Measurements from ENCODE around the gene PINLYP. TPM values are rescaled to one million over a fixed set of nuclear protein-coding genes. Genes with fewer than 3 reads are reported as not detected.

The PINLYP gene
- total RNA-seq, 1 donor from 2014 or later: 2.3 TPM

DNA sequence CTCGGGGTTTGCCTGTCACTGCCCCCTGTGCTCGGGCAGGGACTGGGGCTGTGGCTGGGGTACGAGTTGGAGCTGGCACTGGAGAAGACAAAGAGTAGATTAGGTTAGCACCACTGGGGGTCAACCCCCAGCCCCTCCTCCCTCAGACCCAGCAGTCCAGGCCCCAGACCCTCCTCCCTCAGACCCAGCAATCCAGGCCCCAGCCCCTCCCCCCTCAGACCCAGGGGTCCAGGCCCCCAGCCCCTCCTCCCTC, 23.5 kb upstream of the PINLYP start:
- Mint-ChIP-seq H3K4me3 (ENCODE audit: unreplicated experiment) (no peak overlapping the region), H3K27ac (ENCODE audit: unreplicated experiment) (no peak overlapping the region), H3K9me3 (ENCODE audit: low read depth) (no peaks in the 10 kb centered on the region), H3K27me3 (ENCODE audit: low read depth) (no peaks in the 10 kb centered on the region), H3K4me1 (ENCODE audit: low read depth) (no peaks in the 10 kb centered on the region), H3K36me3 (ENCODE audit: low read depth) (peaks cover 20% of the 10 kb centered on the region)
- TF ChIP-seq, protein P1, sequence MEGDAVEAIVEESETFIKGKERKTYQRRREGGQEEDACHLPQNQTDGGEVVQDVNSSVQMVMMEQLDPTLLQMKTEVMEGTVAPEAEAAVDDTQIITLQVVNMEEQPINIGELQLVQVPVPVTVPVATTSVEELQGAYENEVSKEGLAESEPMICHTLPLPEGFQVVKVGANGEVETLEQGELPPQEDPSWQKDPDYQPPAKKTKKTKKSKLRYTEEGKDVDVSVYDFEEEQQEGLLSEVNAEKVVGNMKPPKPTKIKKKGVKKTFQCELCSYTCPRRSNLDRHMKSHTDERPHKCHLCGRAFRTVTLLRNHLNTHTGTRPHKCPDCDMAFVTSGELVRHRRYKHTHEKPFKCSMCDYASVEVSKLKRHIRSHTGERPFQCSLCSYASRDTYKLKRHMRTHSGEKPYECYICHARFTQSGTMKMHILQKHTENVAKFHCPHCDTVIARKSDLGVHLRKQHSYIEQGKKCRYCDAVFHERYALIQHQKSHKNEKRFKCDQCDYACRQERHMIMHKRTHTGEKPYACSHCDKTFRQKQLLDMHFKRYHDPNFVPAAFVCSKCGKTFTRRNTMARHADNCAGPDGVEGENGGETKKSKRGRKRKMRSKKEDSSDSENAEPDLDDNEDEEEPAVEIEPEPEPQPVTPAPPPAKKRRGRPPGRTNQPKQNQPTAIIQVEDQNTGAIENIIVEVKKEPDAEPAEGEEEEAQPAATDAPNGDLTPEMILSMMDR (IDR thresholded peaks at IDR 0.05): no peak
- no peak for DNase-seq (ENCODE audit: low spot score)

DNA sequence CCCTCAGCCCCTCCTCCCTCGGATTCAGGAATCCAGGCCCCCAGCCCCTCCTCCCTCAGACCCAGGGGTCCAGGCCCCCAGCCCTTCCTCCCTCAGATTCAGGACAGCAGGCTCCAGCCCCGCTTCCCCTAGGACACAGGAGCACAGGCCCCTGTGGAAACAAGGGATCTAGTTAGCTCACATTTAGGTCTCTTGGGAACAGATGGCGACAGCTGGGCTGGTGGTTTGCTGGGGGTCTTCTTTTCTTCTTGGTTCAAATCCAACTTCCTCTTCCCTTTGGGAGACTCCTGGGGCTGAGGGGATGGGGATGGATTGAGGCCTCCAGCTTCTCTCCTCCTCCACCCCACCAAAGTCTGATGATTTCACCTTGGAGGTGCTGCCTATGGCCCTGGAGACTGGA, 23.0 kb upstream of the PINLYP start:
- TF ChIP-seq, protein P1 (IDR thresholded peaks at IDR 0.05): no peak
- Mint-ChIP-seq H3K36me3 (ENCODE audit: low read depth) (peaks cover 20% of the 10 kb centered on the region), H3K4me1 (ENCODE audit: low read depth) (no peaks in the 10 kb centered on the region), H3K27me3 (ENCODE audit: low read depth) (no peaks in the 10 kb centered on the region), H3K27ac (ENCODE audit: unreplicated experiment) (no peak overlapping the region), H3K9me3 (ENCODE audit: low read depth) (no peaks in the 10 kb centered on the region), H3K4me3 (ENCODE audit: unreplicated experiment) (no peak overlapping the region)
- DNase-seq (ENCODE audit: low spot score): no peak

DNA sequence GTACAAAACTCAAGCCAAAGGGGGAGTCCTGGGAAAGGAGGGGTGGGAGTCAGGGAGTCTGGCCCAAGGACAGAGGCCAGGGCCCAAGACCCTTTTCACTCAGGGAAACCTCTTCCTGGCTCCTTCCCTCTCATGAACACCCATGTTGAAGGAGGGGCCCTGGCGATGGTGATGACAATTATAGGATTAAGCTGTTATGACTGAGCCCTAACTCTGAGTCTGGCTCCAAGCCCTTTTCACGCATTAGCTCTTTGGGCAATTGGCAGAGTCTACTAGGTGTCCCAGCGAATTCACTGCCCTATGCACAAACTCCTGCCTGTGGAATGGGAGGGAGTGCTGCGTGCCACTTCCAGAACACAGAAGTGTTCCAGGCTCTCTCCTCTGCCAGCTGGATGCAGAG, 21.9 kb upstream of the PINLYP start:
- H3K4me1 Mint-ChIP-seq (ENCODE audit: low read depth): no peaks in the 10 kb centered on the region
- TF ChIP-seq, protein P1 (IDR thresholded peaks at IDR 0.05): no peak
- no peak overlapping the region for H3K27ac Mint-ChIP-seq (ENCODE audit: unreplicated experiment)
- no peaks in the 10 kb centered on the region for H3K27me3 Mint-ChIP-seq (ENCODE audit: low read depth)
- H3K36me3 Mint-ChIP-seq (ENCODE audit: low read depth): peaks cover 20% of the 10 kb centered on the region
- H3K9me3 Mint-ChIP-seq (ENCODE audit: low read depth): no peaks in the 10 kb centered on the region
- H3K4me3 Mint-ChIP-seq (ENCODE audit: unreplicated experiment): no peak overlapping the region
- DNase-seq (ENCODE audit: low spot score): no peak

DNA sequence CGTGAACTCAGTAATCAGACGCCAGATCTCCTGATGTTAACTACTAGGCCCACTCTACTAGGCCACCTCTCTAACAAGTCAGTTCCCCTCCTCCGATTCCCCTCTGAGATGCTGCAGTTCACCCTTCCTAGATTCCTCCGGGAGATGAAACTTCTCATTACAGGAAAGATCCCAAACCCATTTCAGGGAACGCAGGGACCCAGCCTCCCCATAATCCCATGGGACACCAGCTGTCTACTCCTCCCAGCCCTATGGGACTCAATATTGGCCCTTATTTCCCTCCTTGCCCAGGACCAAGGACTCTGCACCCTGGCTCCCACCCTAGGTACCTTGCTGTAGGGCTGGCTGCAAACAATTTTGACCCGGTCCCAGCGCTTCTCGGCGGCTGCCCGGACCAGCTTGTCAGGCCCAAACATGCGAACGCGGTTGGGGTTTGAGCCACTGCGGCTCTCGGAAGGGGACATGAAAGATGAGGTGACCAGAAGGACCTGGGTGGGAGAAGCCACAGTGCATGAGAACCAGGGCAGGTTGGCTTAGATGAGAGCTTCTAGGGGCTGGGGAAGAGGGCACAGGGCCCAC, 21.2 kb upstream of the PINLYP start:
- H3K4me3 Mint-ChIP-seq (ENCODE audit: unreplicated experiment): no peak overlapping the region
- H3K9me3 Mint-ChIP-seq (ENCODE audit: low read depth): no peaks in the 10 kb centered on the region
- no peaks in the 10 kb centered on the region for H3K27me3 Mint-ChIP-seq (ENCODE audit: low read depth)
- no peak overlapping the region for H3K27ac Mint-ChIP-seq (ENCODE audit: unreplicated experiment)
- H3K36me3 Mint-ChIP-seq (ENCODE audit: low read depth): peaks cover 20% of the 10 kb centered on the region
- H3K4me1 Mint-ChIP-seq (ENCODE audit: low read depth): no peaks in the 10 kb centered on the region
- no peak for DNase-seq (ENCODE audit: low spot score)
- TF ChIP-seq, protein P1 (IDR thresholded peaks at IDR 0.05): no peak

DNA sequence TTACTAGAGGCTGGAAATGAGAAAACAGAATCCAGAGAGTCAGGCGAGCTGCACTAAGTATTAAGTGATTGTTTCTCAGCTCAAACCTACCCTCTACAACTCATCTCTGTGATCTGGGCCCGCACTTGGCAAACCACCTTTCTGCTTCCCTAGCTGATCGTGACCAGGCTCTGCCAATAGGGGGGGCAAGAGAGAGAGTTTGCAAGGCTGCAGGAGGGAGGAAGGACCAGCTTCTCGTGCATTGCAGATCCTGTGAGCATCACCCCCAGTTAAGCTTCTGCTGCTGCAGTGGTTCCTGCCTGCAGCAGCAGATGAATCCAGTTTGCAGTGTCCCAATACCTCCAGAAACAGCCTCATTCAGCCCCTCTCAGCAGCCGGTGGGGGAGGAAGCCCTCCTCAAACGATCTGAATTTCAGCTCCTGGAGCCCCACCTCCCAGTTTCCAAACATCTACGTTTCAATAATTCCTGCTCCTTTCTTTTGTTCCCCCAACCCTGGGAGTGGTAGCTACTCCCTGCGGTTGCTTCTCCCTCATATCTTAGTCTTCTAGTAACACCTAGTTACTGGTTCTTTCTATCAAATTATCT, 20.3 kb upstream of the PINLYP start:
- H3K4me3 Mint-ChIP-seq (ENCODE audit: unreplicated experiment): no peak overlapping the region
- no peak for DNase-seq (ENCODE audit: low spot score)

More for the DNA sequence above, 20.3 kb upstream of the PINLYP start:
- Mint-ChIP-seq H3K27ac (ENCODE audit: unreplicated experiment) (no peak overlapping the region), H3K27me3 (ENCODE audit: low read depth) (no peaks in the 10 kb centered on the region), H3K36me3 (ENCODE audit: low read depth) (peaks cover 19% of the 10 kb centered on the region), H3K4me1 (ENCODE audit: low read depth) (no peaks in the 10 kb centered on the region), H3K9me3 (ENCODE audit: low read depth) (no peaks in the 10 kb centered on the region)
- TF ChIP-seq, protein P1 (IDR thresholded peaks at IDR 0.05): peak; percentile 82

All from chondrocyte (in vitro differentiated cells).